H4 (cell line): Measurements from ENCODE around the gene IDH3A. TPM values are rescaled to one million over a fixed set of nuclear protein-coding genes. Genes with fewer than 3 reads are reported as not detected.

Experiments used
- DNase-seq: peaks from one replicate; pipeline ENCODE4 v3.0.0-alpha.2; 2015; ENCODE audit warnings: low spot score
- total RNA-seq: library from RNA; depleted of rRNA; stranded (reverse); fragments of >200 nt; shearing (Covaris generic); gene quantifications from 2 replicates; pipeline ENCODE4 v1.2.3, GENCODE V29; 2014; rRNA removed

Gene IDH3A
- total RNA-seq, 1 experiment from 2014 or later: 101 TPM

GRCh38 chr15:78220713-78221112, 71.6 kb downstream of the IDH3A start:
- DNase-seq: no peak

Other genes with a start within 250 kb of the IDH3A start
- gene TBC1D2B, start 71.7 kb upstream of the IDH3A start, total RNA-seq: 12.3 and 13.8 TPM in 2 replicates
- not detected in 2 replicates for gene SH2D7, start 56.8 kb upstream of the IDH3A start, total RNA-seq
- 1.1 TPM in 1 of 2 replicates, not detected in the other for gene CIB2, start 17.9 kb upstream of the IDH3A start, total RNA-seq
- 1.0 and 1.4 TPM in 2 replicates for gene ACSBG1, start 85.2 kb downstream of the IDH3A start, total RNA-seq
- not detected in 2 replicates for gene DNAJA4, start 115.2 kb downstream of the IDH3A start, total RNA-seq
- 115 and 121 TPM in 2 replicates for gene SKIC8, start 150.2 kb downstream of the IDH3A start, total RNA-seq
- gene CRABP1, start 191.0 kb downstream of the IDH3A start, total RNA-seq: not detected in 2 replicates